ENCODE measurements around the gene ATP8B4.

DNA sequence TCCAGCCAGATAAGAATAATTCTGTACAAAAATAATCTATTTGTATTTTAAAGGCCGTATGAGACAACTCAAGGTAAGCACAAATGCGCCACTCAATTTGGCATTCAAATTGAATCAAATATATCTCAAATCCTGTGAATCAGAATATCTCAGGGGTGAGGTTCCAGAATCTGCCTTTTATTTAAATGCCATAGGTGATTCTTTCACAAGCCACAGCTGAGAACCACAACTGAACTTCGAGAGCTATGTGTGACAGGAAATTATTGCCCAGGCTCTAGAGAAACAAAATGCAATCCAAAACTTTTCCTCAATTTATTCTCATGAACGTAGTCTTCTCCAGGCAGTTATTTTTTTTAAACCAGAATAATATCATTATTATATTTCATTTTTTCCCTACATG, 11.9 kb downstream of the ATP8B4 start:
- TF ChIP-seq, protein P1, sequence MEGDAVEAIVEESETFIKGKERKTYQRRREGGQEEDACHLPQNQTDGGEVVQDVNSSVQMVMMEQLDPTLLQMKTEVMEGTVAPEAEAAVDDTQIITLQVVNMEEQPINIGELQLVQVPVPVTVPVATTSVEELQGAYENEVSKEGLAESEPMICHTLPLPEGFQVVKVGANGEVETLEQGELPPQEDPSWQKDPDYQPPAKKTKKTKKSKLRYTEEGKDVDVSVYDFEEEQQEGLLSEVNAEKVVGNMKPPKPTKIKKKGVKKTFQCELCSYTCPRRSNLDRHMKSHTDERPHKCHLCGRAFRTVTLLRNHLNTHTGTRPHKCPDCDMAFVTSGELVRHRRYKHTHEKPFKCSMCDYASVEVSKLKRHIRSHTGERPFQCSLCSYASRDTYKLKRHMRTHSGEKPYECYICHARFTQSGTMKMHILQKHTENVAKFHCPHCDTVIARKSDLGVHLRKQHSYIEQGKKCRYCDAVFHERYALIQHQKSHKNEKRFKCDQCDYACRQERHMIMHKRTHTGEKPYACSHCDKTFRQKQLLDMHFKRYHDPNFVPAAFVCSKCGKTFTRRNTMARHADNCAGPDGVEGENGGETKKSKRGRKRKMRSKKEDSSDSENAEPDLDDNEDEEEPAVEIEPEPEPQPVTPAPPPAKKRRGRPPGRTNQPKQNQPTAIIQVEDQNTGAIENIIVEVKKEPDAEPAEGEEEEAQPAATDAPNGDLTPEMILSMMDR (IDR thresholded peaks at IDR 0.05): no peak
- TF ChIP-seq POLR2A (IDR thresholded peaks at IDR 0.05) (no peak), POLR2AphosphoS5 (IDR thresholded peaks at IDR 0.05) (no peak)
